Epithelial cell of esophagus (primary cell): Measurements from ENCODE around the gene COMP.

Experiments used
- DNase-seq: peaks from one replicate; pipeline ENCODE4 v3.0.0; 2010; ENCODE audit warnings: low read depth
- H3K4me3 ChIP-seq: 2 replicates; pipeline ENCODE4 v1.5.1; 2011; ENCODE audit warnings: mild to moderate bottlenecking, low read length, control low read depth
- CTCF ChIP-seq: IDR thresholded peaks from 2 replicates; pipeline ENCODE4 v1.5.1; 2011; ENCODE audit warnings: low read depth, mild to moderate bottlenecking, low read length, control low read depth, inconsistent platforms; ENCODE audit not compliant: insufficient read depth; ENCODE audit errors: missing control alignments

Gene COMP

GRCh38 chr19:18794692-18795091 is 3.6 kb upstream of the COMP start:
- no peak for TF ChIP-seq CTCF
- H3K4me3 ChIP-seq, result no peak overlapping the region
- DNase-seq, result no peak

- no peak overlapping the region for H3K4me3 ChIP-seq
- TF ChIP-seq CTCF, result no peak
- no peak for DNase-seq
These were observed 2.9 kb upstream of the COMP start for GRCh38 chr19:18794029-18794313.

GRCh38 chr19:18793144-18794028 is 2.3 kb upstream of the COMP start:
- no peak for DNase-seq
- H3K4me3 ChIP-seq, result no peak overlapping the region
- TF ChIP-seq CTCF, result no peak

- no peak overlapping the region for H3K4me3 ChIP-seq
- TF ChIP-seq CTCF, result no peak
- DNase-seq, result no peak
These were observed 1.6 kb upstream of the COMP start for GRCh38 chr19:18792661-18793060.

GRCh38 chr19:18791315-18791678 is 192 bp upstream of the COMP start:
- TF ChIP-seq CTCF, result no peak
- no peak for DNase-seq
- H3K4me3 ChIP-seq, result no peak overlapping the region

- H3K4me3 ChIP-seq, result no peak overlapping the region
- no peak for DNase-seq
- TF ChIP-seq CTCF, result no peak
These were observed 1.1 kb downstream of the COMP start for GRCh38 chr19:18789883-18790565.
